Keratinocyte (primary cell): ENCODE measurements around the gene DIPK1B. TPM values are rescaled to one million over a fixed set of nuclear protein-coding genes. Genes with fewer than 3 reads are reported as not detected.

Experiments
- DNase-seq: peaks from one replicate; pipeline ENCODE4 v3.0.0-alpha.2; 2011; ENCODE audit warnings: low read depth, missing footprints, low spot score
- FAIRE-seq: peaks from 2 replicates; lab custom pipeline; 2011; peaks lifted over from hg19 to GRCh38; lab: Jason Lieb, UNC
- H2AFZ ChIP-seq: 2 replicates; pipeline ENCODE4 v1.6.0; 2012; ENCODE audit warnings: low read length, control low read depth, inconsistent platforms; ENCODE audit not compliant: control insufficient read depth
- H3K27ac ChIP-seq: 2 replicates; pipeline ENCODE4 v1.5.1; 2011; ENCODE audit warnings: low read length; ENCODE audit not compliant: control insufficient read depth, insufficient read depth
- H3K27me3 ChIP-seq: 3 replicates; pipeline ENCODE4 v1.6.0; 2011; ENCODE audit warnings: low read length; ENCODE audit not compliant: control insufficient read depth, insufficient read depth; ENCODE audit errors: extremely low read depth
- H3K36me3 ChIP-seq, 2 experiments: 2 replicates in 1 of 2; 3 replicates in 1 of 2; pipeline ENCODE4 v1.5.1; 2011; ENCODE audit warnings: low read length in 2 of 2, mild to moderate bottlenecking in 1 of 2; ENCODE audit not compliant: control insufficient read depth in 2 of 2, insufficient read depth in 2 of 2; ENCODE audit errors: extremely low read depth in 1 of 2
- H3K4me1 ChIP-seq: 3 replicates; pipeline ENCODE4 v1.5.1; 2011; ENCODE audit warnings: low read length; ENCODE audit not compliant: control insufficient read depth, insufficient read depth; ENCODE audit errors: extremely low read depth
- H3K4me2 ChIP-seq: 3 replicates; pipeline ENCODE4 v1.6.0; 2011; ENCODE audit warnings: low read depth, low read length; ENCODE audit not compliant: control insufficient read depth, insufficient read depth; ENCODE audit errors: extremely low read depth
- H3K4me3 ChIP-seq, 3 experiments: fragments of 200-600 bp in 1 of 3; sonication (generic) in 1 of 3; 2 replicates in 2 of 3; 3 replicates in 1 of 3; pipeline ENCODE4 v1.5.1; 2011 to 2016; ENCODE audit warnings: low read length in 3 of 3, mild to moderate bottlenecking in 3 of 3, control low read depth in 2 of 3, inconsistent platforms in 1 of 3, low read depth in 1 of 3, mixed read lengths in 1 of 3, mixed run types in 1 of 3, moderate library complexity in 1 of 3; ENCODE audit not compliant: control insufficient read depth in 2 of 3, insufficient read depth in 2 of 3; ENCODE audit errors: extremely low read depth in 1 of 3
- H3K79me2 ChIP-seq: 2 replicates; pipeline ENCODE4 v1.6.0; 2012; ENCODE audit warnings: low read length; ENCODE audit not compliant: control insufficient read depth, insufficient read depth
- H3K9ac ChIP-seq: 3 replicates; pipeline ENCODE4 v1.6.0; 2011; ENCODE audit warnings: low read length; ENCODE audit not compliant: control insufficient read depth, insufficient read depth; ENCODE audit errors: extremely low read depth
- H3K9me1 ChIP-seq: 3 replicates; pipeline ENCODE4 v1.6.0; 2011; ENCODE audit warnings: low read length; ENCODE audit not compliant: control insufficient read depth, insufficient read depth; ENCODE audit errors: extremely low read depth
- H3K9me3 ChIP-seq: 2 replicates; pipeline ENCODE4 v1.5.1; 2012; ENCODE audit warnings: low read depth, low read length; ENCODE audit not compliant: control insufficient read depth
- H4K20me1 ChIP-seq: 3 replicates; pipeline ENCODE4 v1.6.0; 2011; ENCODE audit warnings: low read length; ENCODE audit not compliant: control insufficient read depth, insufficient read depth; ENCODE audit errors: extremely low read depth
- EZH2 ChIP-seq: IDR thresholded peaks from one replicate; pipeline ENCODE4 v1.6.1; 2012; ENCODE audit warnings: inconsistent platforms, mild to moderate bottlenecking, low read length, moderate library complexity
- dilution Hi-C: fragments of 300-500 bp; cut with MboI; formaldehyde crosslinking; loops from one replicate; pipeline ENCODE4 v1.7.0; 2020; ENCODE audit warnings: low sequenced_read_pairs; ENCODE audit not compliant: extremely low pct_ligation_motif_present
- polyA plus RNA-seq, 5 experiments: library from polyadenylated mRNA; depleted of rRNA in 3 of 5; stranded (reverse) in 3 of 5; stranded (forward) in 1 of 5; unstranded in 1 of 5; fragments of >200 nt; gene quantifications; 1 replicate in 1 of 5; 2 replicates in 3 of 5; 3 replicates in 1 of 5; pipeline versions ENCODE4 v1.2.1 to v1.2.3, GENCODE V29; 2011 to 2012; ENCODE audit warnings: missing spikeins in 2 of 5, low read depth in 1 of 5, low replicate concordance in 1 of 5
- TF ChIP-seq, protein P1 (sequence below), 3 experiments: IDR thresholded peaks in 1 of 3; conservative IDR thresholded peaks in 1 of 3; optimal IDR thresholded peaks in 1 of 3; 2 replicates in 2 of 3; 3 replicates in 1 of 3; pipeline versions ENCODE3 to v1.5.1; 2011; ENCODE audit warnings: low read length in 3 of 3, mild to moderate bottlenecking in 3 of 3, moderate library complexity in 2 of 3, control low read depth in 1 of 3, inconsistent platforms in 1 of 3; ENCODE audit not compliant: insufficient read depth in 2 of 3; ENCODE audit errors: extremely low read depth in 1 of 3

Gene DIPK1B
- polyA plus RNA-seq, 1 donor (not counting 4 experiments of a cell fraction or from before 2014, with no cell fraction given) = not detected

DNA sequence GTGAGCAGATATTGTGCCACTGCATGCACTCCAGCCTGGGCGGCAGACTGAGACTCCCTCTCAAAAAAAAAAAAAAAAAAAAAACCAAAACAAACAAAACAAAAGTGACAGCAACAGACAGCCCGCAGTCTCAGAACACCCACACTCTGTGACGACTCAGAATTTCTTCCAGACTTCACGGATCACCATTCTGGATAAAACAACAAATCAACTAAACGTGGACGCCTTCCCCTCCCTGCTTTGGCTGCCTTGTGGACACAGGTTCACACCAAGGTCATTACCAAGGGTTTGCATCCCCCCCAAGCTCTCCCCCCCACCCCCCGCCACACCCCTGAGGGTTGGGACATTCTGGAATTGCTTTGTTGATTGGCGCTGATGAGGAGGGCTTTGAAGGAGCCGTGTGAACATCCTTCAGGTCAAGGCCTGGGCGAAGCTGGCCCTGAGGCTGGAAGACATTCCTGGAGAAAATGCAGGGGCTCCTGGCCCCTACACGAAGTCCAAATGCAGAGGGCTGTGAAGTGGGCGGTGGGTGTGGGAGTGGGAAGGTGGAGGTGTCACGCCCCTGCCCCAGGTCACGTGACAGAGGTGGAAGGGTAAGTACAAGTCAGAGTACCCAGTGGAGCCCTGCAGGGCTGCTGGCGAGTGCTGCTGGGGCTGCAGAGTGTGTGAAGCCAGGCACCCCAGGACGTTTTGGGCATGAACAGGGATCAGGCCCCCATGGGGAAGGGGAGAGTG lies 20.2 kb downstream of the DIPK1B start:
- TF ChIP-seq EZH2 = no peak
- TF ChIP-seq, protein P1, sequence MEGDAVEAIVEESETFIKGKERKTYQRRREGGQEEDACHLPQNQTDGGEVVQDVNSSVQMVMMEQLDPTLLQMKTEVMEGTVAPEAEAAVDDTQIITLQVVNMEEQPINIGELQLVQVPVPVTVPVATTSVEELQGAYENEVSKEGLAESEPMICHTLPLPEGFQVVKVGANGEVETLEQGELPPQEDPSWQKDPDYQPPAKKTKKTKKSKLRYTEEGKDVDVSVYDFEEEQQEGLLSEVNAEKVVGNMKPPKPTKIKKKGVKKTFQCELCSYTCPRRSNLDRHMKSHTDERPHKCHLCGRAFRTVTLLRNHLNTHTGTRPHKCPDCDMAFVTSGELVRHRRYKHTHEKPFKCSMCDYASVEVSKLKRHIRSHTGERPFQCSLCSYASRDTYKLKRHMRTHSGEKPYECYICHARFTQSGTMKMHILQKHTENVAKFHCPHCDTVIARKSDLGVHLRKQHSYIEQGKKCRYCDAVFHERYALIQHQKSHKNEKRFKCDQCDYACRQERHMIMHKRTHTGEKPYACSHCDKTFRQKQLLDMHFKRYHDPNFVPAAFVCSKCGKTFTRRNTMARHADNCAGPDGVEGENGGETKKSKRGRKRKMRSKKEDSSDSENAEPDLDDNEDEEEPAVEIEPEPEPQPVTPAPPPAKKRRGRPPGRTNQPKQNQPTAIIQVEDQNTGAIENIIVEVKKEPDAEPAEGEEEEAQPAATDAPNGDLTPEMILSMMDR (optimal IDR thresholded peaks at IDR 0.05 in 1 of 3, IDR thresholded peaks at IDR 0.05 in 1 of 3, conservative IDR thresholded peaks at IDR 0.05 in 1 of 3; ENCODE audit: extremely low read depth in 1 of 3, insufficient read depth in 2 of 3, low read length in 3 of 3) = no peak
- H3K9ac ChIP-seq = no peak overlapping the region
- no peak overlapping the region for H3K4me3 ChIP-seq
- peaks cover 8% of the 10 kb centered on the region for H3K4me1 ChIP-seq
- no peak overlapping the region for H3K4me2 ChIP-seq
- no peaks in the 10 kb centered on the region for H3K9me1 ChIP-seq
- no peak for FAIRE-seq
- H4K20me1 ChIP-seq = no peaks in the 10 kb centered on the region
- no peak overlapping the region for H2AFZ ChIP-seq
- peaks cover 16% of the 10 kb centered on the region for H3K79me2 ChIP-seq
- H3K27ac ChIP-seq = no peak overlapping the region
- no peaks in the 10 kb centered on the region for H3K36me3 ChIP-seq
- H3K9me3 ChIP-seq = no peaks in the 10 kb centered on the region
- dilution Hi-C loops = no loop called here
- H3K27me3 ChIP-seq = no peaks in the 10 kb centered on the region
- no peak for DNase-seq

DNA sequence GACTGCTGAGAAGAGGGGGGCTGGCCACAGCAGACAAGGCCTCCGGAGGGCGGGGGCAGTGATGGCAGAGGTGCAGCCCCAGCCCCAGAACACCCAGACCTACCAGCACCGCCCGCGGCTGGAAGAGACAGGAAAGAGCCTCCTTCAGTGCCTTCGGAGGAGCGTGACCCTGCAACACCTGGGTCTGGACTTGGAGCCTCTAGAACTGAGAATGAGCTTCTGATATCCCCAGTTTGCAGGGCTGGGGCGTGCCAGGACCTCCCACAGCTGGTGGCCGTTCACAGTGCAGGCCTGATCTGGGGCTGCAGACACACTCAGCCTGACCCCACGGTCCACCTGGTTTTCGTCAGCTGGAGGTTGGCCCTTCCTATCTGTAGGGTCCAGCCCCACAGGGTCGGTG lies 21.2 kb downstream of the DIPK1B start:
- FAIRE-seq = no peak
- Histone ChIP-seq H4K20me1 (no peaks in the 10 kb centered on the region), H3K9ac (no peak overlapping the region), H2AFZ (no peak overlapping the region), H3K27me3 (no peaks in the 10 kb centered on the region), H3K4me2 (no peak overlapping the region), H3K27ac (no peak overlapping the region), H3K36me3 (no peaks in the 10 kb centered on the region), H3K4me1 (peaks cover 8% of the 10 kb centered on the region), H3K9me1 (no peaks in the 10 kb centered on the region), H3K4me3 (no peak overlapping the region), H3K9me3 (no peaks in the 10 kb centered on the region), H3K79me2 (peaks cover 13% of the 10 kb centered on the region)
- no peak for DNase-seq
- dilution Hi-C loops = no loop called here
- TF ChIP-seq, protein P1 (optimal IDR thresholded peaks at IDR 0.05 in 1 of 3, IDR thresholded peaks at IDR 0.05 in 1 of 3, conservative IDR thresholded peaks at IDR 0.05 in 1 of 3; ENCODE audit: extremely low read depth in 1 of 3, insufficient read depth in 2 of 3, low read length in 3 of 3) = no peak
- no peak for TF ChIP-seq EZH2
